Sigmoid colon (tissue), 7 donors: ENCODE results near the gene CHURC1. TPM values are rescaled to one million over a fixed set of nuclear protein-coding genes. Genes with fewer than 3 reads are reported as not detected.

Source experiments
- DNase-seq: peaks from one replicate; pipeline ENCODE4 v3.0.0-alpha.2; 2019
- H3K27ac ChIP-seq, 4 donors: fragments of 200-600 bp; sonication (generic); one replicate each; pipeline ENCODE4 v1.5.1; 2016 to 2019; ENCODE audit warnings: mild to moderate bottlenecking in 1 of 4
- H3K27me3 ChIP-seq, 3 donors: fragments of 200-600 bp; sonication (generic); one replicate each; pipeline ENCODE4 v1.5.1; 2019; ENCODE audit warnings: mild to moderate bottlenecking in 1 of 3
- H3K36me3 ChIP-seq, 4 donors: fragments of 200-600 bp; sonication (generic); one replicate each; pipeline ENCODE4 v1.5.1; 2016 to 2019
- H3K4me1 ChIP-seq, 4 donors: fragments of 200-600 bp; sonication (generic); one replicate each; pipeline ENCODE4 v1.5.1; 2017 to 2019
- H3K4me3 ChIP-seq, 4 donors: fragments of 200-600 bp; sonication (generic); one replicate each; pipeline ENCODE4 v1.5.1; 2017 to 2019; ENCODE audit warnings: mild to moderate bottlenecking in 2 of 4, moderate library complexity in 1 of 4
- H3K9me3 ChIP-seq, 4 donors: fragments of 200-600 bp in 3 of 4; sonication (generic) in 3 of 4; one replicate each; pipeline versions ENCODE4 v1.5.1 to v1.6.1; 2013 to 2019
- CTCF ChIP-seq, 4 experiments: fragments of 450-650 bp in 3 of 4; fragments of 200-600 bp in 1 of 4; IDR thresholded peaks; one replicate each; pipeline ENCODE4 v1.5.1; 2016 to 2019; ENCODE audit warnings: antibody characterized with exemption in 4 of 4, mild to moderate bottlenecking in 3 of 4, moderate library complexity in 2 of 4
- EP300 ChIP-seq, 4 donors: sonication (generic); formaldehyde crosslinking; IDR thresholded peaks; one replicate each; pipeline ENCODE4 v1.6.1; 2017; ENCODE audit warnings: antibody characterized with exemption in 4 of 4
- POLR2A ChIP-seq, 2 donors: fragments of 450-650 bp; IDR thresholded peaks; one replicate each; pipeline ENCODE4 v1.6.1; 2016; ENCODE audit warnings: antibody characterized with exemption in 2 of 2, mild to moderate bottlenecking in 2 of 2, moderate library complexity in 2 of 2
- POLR2AphosphoS5 ChIP-seq, 4 donors: sonication (generic); formaldehyde crosslinking; IDR thresholded peaks; one replicate each; pipeline ENCODE4 v1.6.1; 2017; ENCODE audit warnings: antibody characterized with exemption in 4 of 4
- WGBS, 2 donors: extraction: QIAGEN DNeasy Blood & Tissue Kit; methylation state at CpG; one replicate each; pipeline ENCODE4 v1.1.7; 2013; 5-methylcytosine and 5-hydroxymethylcytosine counted together
- intact Hi-C: fragments of 100-400 bp; cut with DNase I; formaldehyde crosslinking; loops from one replicate; pipeline ENCODE4 v1.15.1; 2023
- polyA plus RNA-seq, 3 donors: library from polyadenylated mRNA; stranded (reverse); fragments of 200-250 nt; gene quantifications; one replicate each; pipeline ENCODE4 v1.2.3, GENCODE V29; 2013
- total RNA-seq, 4 donors: library from RNA; depleted of rRNA; stranded (reverse); fragments of >200 nt; gene quantifications; one replicate each; pipeline ENCODE4 v1.1.0, GENCODE V29; 2016
- donor health status: healthy with polysubstance abuse.
- donor health status: Bipolar disorder and iron deficiency.
- donor health status: healthy.

Gene CHURC1
- total and polyA plus RNA-seq, 7 donors = 41.8 to 161 (median 110) TPM

DNA sequence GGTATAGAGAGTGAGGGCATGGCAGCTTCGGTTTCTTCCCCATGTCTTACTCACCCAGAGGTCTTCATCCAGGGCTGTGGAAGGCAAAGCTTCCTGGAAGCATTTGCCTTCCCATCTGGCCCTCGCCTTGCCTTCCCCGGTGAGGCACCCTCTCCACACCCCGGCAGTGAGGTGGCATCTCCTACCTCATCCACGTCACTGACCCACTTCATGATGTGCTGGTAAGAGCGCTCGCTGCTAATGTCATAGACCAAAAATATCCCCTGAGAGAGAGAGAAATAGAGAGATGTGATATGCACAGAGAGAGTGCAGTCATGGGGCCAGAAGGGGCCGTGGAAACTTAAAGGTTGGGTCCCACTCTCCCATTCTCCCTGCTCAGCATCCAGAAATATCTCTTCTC is 36.6 kb downstream of the CHURC1 start:
- Histone ChIP-seq H3K36me3 (peaks cover 0 to 10% (median 0%) of the 10 kb centered on the region in 4 donors), H3K27ac (no peak overlapping the region), H3K9me3 (no peaks in the 10 kb centered on the region), H3K4me1 (peaks cover 0 to 11% (median 0%) of the 10 kb centered on the region in 4 donors), H3K4me3 (no peak overlapping the region), H3K27me3 (no peaks in the 10 kb centered on the region)
- intact Hi-C loops = no loop called here
- WGBS, 2 donors = 96 to 97% methylated on average over 8 of the region's 8 CpGs
- no peak for DNase-seq
- no peak for TF ChIP-seq POLR2AphosphoS5 (IDR thresholded peaks at IDR 0.05)
- no peak for TF ChIP-seq EP300 (IDR thresholded peaks at IDR 0.05)
- TF ChIP-seq POLR2A (IDR thresholded peaks at IDR 0.05) = no peak
- no peak for TF ChIP-seq CTCF (IDR thresholded peaks at IDR 0.05)

- no peaks in the 10 kb centered on the region for H3K9me3 ChIP-seq
- intact Hi-C loops = no loop called here
- H3K36me3 ChIP-seq = peaks cover 0 to 10% (median 0%) of the 10 kb centered on the region in 4 donors
- no peak overlapping the region for H3K4me3 ChIP-seq
- H3K4me1 ChIP-seq = peaks cover 0 to 11% (median 0%) of the 10 kb centered on the region in 4 donors
- 96 to 97% methylated on average over 8 of the region's 8 CpGs for WGBS, 2 donors
- no peaks in the 10 kb centered on the region for H3K27me3 ChIP-seq
- H3K27ac ChIP-seq = no peak overlapping the region
- no peak for TF ChIP-seq POLR2A (IDR thresholded peaks at IDR 0.05)
- no peak for TF ChIP-seq CTCF (IDR thresholded peaks at IDR 0.05)
- TF ChIP-seq POLR2AphosphoS5 (IDR thresholded peaks at IDR 0.05) = no peak
- TF ChIP-seq EP300 (IDR thresholded peaks at IDR 0.05) = no peak
- DNase-seq = no peak
Measured at GRCh38 chr14:64951291-64951690, 37.0 kb downstream of the CHURC1 start.

- H3K4me1 ChIP-seq = peaks cover 0 to 11% (median 0%) of the 10 kb centered on the region in 4 donors
- intact Hi-C loops = no loop called here
- H3K27ac ChIP-seq = no peak overlapping the region
- no peaks in the 10 kb centered on the region for H3K9me3 ChIP-seq
- peaks cover 0 to 10% (median 0%) of the 10 kb centered on the region in 4 donors for H3K36me3 ChIP-seq
- peak; percentile 12 for DNase-seq
- H3K4me3 ChIP-seq = no peak overlapping the region
- no peak for TF ChIP-seq POLR2A (IDR thresholded peaks at IDR 0.05)
- TF ChIP-seq EP300 (IDR thresholded peaks at IDR 0.05) = no peak
- no peak for TF ChIP-seq POLR2AphosphoS5 (IDR thresholded peaks at IDR 0.05)
- TF ChIP-seq CTCF (IDR thresholded peaks at IDR 0.05) = no peak
- no peaks in the 10 kb centered on the region for H3K27me3 ChIP-seq
Measured at GRCh38 chr14:64951724-64952123, 37.5 kb downstream of the CHURC1 start.

GRCh38 chr14:64952598-64953309 is 38.5 kb downstream of the CHURC1 start:
- H3K27ac ChIP-seq = no peak overlapping the region
- 66 to 90% methylated on average over 7 of the region's 7 CpGs for WGBS, 2 donors
- TF ChIP-seq POLR2A (IDR thresholded peaks at IDR 0.05) (no peak), EP300 (IDR thresholded peaks at IDR 0.05) (no peak), CTCF (IDR thresholded peaks at IDR 0.05) (no peak), POLR2AphosphoS5 (IDR thresholded peaks at IDR 0.05) (no peak)

More at GRCh38 chr14:64952598-64953309, 38.5 kb downstream of the CHURC1 start:
- intact Hi-C loops = no loop called here
- H3K4me3 ChIP-seq = no peak overlapping the region
- no peaks in the 10 kb centered on the region for H3K9me3 ChIP-seq
- H3K27me3 ChIP-seq = no peaks in the 10 kb centered on the region
- peak; percentile 4 for DNase-seq
- peaks cover 0 to 7% (median 0%) of the 10 kb centered on the region in 4 donors for H3K36me3 ChIP-seq
- H3K4me1 ChIP-seq = peaks cover 0 to 11% (median 0%) of the 10 kb centered on the region in 4 donors
